GM19025 (cell line): Measurements from ENCODE around the gene C9orf43.
"Not testable (repeated sequence)": the region's sequence is repeated elsewhere in the genome, so short reads cannot be mapped to it uniquely, and the experiment has no call there.

ENCODE experiments used
- ATAC-seq: cut with Tn5 transposase; IDR thresholded peaks from one replicate; pipeline ENCODE4 v1.9.1; 2021; ENCODE audit warnings: mild to moderate bottlenecking, low read depth, moderate library complexity; ENCODE audit not compliant: unreplicated experiment

Gene C9orf43

DNA sequence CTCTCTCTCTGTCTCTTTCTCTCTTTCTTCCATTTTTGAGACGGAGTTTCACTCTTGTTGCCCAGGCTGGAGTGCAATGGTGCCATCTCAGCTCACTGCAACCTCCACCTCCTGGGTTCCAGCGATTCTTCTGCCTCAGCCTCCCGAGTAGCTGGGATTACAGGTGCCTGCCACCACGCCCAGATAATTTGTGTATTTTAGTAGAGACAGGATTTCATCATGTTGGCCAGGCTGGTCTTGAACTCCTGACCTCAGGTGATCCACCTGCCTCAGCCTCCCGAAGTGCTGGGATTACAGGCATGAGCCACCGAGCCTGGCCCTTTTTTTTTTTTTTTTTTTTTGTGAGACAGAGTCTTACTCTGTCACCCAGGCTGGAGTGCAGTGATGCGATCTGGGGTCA lies 29.1 kb upstream of the C9orf43 start:
- not testable (repeated sequence) for ATAC-seq

DNA sequence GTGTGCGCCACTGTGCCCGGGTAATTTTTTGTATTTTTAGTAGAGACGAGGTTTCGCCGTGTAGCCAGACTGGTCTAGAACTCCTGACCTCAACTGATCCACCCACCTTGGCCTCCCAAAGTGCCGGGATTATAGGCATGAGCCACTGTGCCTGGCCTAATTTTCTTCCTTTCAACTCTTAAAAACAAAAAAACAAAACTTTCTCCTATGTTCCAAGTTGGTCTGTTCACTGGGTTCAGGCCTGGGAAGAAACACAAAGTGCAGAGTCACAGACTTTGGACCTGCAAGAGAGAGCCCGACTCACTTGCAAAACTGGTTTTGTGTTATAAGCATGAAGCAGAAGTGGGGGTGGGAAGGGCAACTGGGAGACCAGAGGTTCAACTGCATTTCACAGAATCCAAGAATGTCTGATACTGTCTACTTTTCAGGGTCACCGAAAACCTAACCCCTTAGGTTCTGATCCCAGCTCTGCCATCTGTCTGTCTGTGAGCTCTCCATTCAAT lies 28.6 kb upstream of the C9orf43 start:
- no peak for ATAC-seq

- ATAC-seq = no peak
Measured at GRCh38 chr9:113386571-113387393, 23.8 kb upstream of the C9orf43 start.

- ATAC-seq = no peak
Measured at GRCh38 chr9:113387560-113388230, 22.9 kb upstream of the C9orf43 start.

- ATAC-seq = no peak
Measured at GRCh38 chr9:113388833-113389232, 21.7 kb upstream of the C9orf43 start.

GRCh38 chr9:113389451-113389850 lies 21.1 kb upstream of the C9orf43 start:
- ATAC-seq = no peak

GRCh38 chr9:113390192-113390960 lies 20.2 kb upstream of the C9orf43 start:
- ATAC-seq = no peak

DNA sequence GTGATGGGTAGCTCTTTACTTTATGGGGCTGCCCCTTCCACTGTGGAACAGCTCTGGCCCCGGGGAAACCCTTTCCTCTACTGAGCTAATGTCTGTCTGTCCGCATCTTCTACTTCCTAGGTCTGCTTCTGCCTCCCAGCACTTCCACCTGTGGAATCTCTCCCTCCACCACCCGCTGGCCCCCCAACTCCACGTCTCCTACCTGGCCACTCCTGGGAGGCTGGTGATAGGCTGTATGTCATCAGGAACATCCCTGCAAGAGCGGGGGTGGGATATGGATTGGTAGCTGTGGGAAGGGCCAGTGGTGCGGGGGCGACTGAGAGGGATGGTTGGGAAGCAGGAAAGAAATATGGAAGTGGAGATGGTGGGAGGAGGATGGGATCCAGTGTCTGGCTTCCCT lies 18.6 kb upstream of the C9orf43 start:
- no peak for ATAC-seq

GRCh38 chr9:113393281-113393680 lies 17.3 kb upstream of the C9orf43 start:
- no peak for ATAC-seq

DNA sequence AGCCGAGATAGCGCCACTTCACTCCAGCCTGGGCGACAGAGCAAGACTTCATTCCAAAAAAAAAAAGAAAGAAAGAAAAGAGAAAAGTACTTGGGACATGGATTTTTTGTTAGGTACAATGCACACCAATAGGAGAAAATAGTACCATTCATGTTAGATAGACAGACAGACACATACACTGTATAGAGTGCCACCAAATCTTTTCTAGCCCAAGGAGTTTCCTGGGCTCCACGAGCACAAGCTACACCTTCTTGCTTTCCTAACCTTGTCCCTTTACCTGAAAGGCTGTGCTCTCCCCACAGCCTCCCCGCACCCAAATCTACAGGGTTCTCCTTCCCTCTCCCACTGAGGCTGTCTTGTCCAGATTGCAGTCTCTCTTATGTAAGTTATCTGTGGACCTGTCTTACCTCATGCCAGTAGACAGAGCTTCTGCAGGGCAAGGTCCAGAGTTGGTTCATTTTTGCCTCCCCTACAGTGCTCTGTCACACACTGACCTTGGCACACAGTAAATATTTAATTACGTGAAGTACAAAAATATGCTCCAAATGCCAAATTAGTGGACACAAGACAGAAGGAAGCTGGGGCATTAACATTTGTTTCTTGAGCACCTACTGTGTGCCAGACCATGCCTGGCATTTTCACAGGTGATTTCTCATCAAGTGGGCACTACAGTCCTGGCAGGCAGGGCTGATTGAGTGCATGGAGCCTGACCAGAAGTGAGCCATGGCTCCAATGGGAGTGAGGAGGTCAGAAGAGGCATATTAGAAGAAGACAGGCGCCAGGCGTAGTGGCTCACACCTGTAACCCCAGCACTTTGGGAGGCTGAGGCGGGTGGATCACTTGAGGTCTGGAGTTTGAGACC lies 15.3 kb upstream of the C9orf43 start:
- no peak for ATAC-seq

GRCh38 chr9:113397203-113397631 lies 13.3 kb upstream of the C9orf43 start:
- ATAC-seq = no peak

GRCh38 chr9:113398796-113399195 lies 11.8 kb upstream of the C9orf43 start:
- no peak for ATAC-seq

DNA sequence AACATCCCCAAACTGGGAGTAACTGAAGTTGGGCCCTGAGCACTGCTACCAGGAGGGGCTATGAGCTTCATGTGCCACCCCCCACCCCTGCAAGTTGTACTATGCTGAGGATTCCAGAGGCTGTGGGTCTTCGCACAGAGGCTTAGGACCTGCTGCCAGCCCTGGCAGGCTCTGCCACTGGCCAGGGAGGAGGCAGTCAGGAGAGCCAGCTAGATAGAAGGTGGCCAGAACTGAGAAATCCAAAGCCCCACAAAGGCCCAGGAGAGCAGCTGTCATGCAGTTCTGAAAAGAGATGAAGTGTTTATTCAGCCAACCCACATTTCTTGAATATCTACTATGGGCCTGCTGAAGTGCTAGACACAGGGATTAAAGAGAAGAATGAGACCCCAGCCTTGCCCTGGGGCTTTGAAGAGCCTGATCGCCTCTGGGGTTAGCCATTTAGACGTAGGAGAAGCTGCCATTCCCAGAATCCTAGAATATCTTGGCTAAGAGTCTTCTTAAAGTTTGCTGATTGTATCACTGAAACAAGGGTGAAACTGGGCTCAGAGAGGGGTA lies 10.8 kb upstream of the C9orf43 start:
- no peak for ATAC-seq

DNA sequence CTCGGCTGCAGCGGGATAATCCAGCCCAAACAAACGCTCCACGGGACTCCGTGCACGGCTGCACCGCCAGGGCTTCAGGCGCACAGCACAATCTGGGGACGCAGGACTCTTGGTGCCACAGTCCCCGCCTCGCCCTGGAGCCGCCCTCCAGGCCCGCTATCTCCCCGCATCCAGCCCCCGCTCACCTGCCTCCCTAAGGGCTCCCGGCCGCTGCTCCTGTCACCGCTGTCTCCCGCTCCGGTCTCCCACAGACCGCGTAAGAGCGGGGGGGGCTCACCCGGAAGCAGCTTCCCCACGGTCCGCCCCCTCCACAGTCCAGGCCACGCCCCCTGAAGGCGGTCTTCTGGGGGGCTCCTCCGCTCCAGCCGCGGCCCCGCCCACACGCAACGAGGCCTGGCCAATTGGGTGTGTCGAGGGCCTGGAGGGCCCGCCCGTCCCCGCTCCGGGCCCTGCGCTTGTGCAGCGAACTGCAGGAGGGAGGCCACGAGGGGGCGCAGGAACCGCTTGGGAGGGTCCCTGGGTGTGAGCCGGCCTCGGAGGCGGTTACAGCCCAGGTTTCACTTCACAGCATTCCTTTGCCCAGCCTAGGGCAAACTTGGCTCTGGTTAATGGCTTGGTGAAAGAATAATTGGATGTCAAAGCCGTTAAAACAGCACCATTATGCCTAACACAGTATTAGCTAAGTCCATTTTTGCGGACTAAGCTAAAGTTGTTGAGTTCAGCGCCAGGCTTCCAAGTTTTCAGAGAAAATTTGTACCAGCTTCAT lies 9.3 kb upstream of the C9orf43 start, which contains the start of gene ALAD:
Gene ALAD (minus strand): TSS at position 258 of the 766 bp plus-strand sequence. CDS start 7,725 bp downstream, outside the sequence.
- peak; percentile 99 for ATAC-seq

DNA sequence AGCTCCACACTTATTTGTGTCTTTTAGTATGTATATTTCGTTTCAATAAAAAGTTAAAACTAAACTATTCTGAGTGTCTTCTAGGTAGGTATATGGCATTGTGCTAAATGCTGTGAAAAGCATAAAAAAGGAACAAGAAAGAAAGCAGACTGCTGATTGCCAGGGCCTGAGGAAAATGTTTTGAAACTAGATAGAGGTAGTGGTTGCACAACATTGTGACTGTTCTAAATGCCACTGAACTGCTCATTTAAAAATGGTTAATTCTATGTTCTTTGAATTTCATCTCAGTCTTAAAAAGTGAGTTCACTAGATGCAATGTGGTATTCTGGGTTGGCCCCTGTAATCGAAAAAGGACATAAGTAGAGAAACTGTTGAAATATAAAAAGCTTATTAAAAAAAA lies 6.9 kb upstream of the C9orf43 start:
- no peak for ATAC-seq

DNA sequence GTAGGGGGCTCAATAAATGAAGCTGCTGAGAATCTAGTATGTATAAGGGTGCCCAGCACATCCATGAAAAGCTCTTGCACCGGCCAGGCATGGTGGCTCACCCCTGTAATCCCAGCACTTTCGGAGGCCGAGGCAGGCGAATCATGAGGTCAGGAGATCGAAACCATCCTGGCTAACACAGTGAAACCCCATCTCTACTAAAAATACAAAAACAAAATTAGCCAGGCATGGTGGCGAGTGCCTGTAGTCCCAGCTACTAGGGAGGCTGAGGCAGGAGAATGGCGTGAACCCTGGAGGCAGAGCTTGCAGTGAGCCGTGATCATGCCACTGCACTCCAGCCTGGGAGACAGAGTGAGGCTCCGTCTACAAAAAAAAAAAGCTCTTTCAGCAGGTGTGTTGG lies 4.2 kb upstream of the C9orf43 start:
- not testable (repeated sequence) for ATAC-seq

GRCh38 chr9:113406873-113407511 lies 3.6 kb upstream of the C9orf43 start:
- not testable (repeated sequence) for ATAC-seq

DNA sequence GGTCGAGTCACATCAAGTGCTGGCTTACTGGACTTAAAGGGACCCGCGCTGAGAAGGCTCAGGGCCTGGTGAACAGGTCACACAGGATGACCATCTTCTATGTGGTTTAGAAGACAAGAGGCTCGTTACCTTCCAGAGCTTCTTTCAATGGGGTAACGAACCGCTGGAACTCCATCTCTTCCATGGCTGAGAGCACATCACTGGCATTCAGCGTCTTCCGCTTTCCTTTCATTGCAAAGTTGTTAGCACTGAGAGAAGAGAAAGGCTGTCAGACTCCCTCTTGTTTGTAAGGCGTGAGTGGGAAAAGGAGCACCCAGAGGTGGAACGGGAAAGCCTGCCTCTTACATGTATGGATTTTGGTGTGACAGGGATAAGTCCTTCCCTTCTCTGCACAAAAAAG lies 1.1 kb upstream of the C9orf43 start:
- no peak for ATAC-seq

DNA sequence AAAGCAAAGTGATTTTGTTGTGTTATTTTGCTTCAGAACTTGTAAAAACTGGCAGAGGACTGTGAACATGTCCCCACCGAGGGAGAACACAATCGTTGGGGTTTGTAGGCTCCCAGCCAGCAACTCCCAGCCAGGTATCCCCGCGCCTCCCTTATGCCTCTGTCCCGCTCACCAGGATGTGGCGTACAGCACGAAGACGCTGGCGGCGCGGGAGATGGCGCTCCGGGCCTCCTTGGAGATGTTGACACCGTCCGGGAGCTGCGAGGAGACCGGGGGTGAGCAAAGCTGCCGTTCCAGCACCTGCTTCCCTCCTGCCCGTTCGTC lies 702 bp upstream of the C9orf43 start:
- ATAC-seq = no peak
